Astrocyte (in vitro differentiated cells and primary cell): ENCODE measurements around the gene PTPRN2. TPM values are rescaled to one million over a fixed set of nuclear protein-coding genes. Genes with fewer than 3 reads are reported as not detected.
A peak's percentile ranks its signal among the peaks of the same experiment; 100 is the strongest.

Experiments
- DNase-seq: peaks from one replicate; pipeline ENCODE4 v3.0.0-alpha.2; 2010; ENCODE audit warnings: low read depth
- FAIRE-seq: peaks from 2 replicates; lab custom pipeline; 2011; peaks lifted over from hg19 to GRCh38; lab: Jason Lieb, UNC
- H2AFZ ChIP-seq: 2 replicates; pipeline ENCODE4 v1.6.0; 2012; ENCODE audit warnings: low read depth, low read length, inconsistent platforms
- H3K27ac ChIP-seq: 2 replicates; pipeline ENCODE4 v1.5.1; 2011; ENCODE audit warnings: low read depth, low read length, inconsistent platforms
- H3K27me3 ChIP-seq: 2 replicates; pipeline ENCODE4 v1.6.0; 2011; ENCODE audit warnings: low read length, inconsistent platforms; ENCODE audit not compliant: insufficient read depth
- H3K36me3 ChIP-seq: 2 replicates; pipeline ENCODE4 v1.5.1; 2011; ENCODE audit warnings: low read length, inconsistent platforms; ENCODE audit not compliant: insufficient read depth
- H3K4me1 ChIP-seq: 2 replicates; pipeline ENCODE4 v1.5.1; 2011; ENCODE audit warnings: low read length, inconsistent platforms; ENCODE audit not compliant: insufficient read depth
- H3K4me2 ChIP-seq: 2 replicates; pipeline ENCODE4 v1.6.0; 2012; ENCODE audit warnings: low read length, inconsistent platforms
- H3K4me3 ChIP-seq: 2 replicates; pipeline ENCODE4 v1.5.1; 2011; ENCODE audit warnings: low read depth, mild to moderate bottlenecking, low read length, inconsistent platforms; ENCODE audit not compliant: insufficient read depth
- H3K79me2 ChIP-seq: 2 replicates; pipeline ENCODE4 v1.6.0; 2012; ENCODE audit warnings: mild to moderate bottlenecking, low read length, inconsistent platforms; ENCODE audit not compliant: insufficient read depth
- H3K9ac ChIP-seq: 2 replicates; pipeline ENCODE4 v1.6.0; 2012; ENCODE audit warnings: mild to moderate bottlenecking, low read length, inconsistent platforms
- H3K9me3 ChIP-seq: 2 replicates; pipeline ENCODE4 v1.5.1; 2012; ENCODE audit warnings: low read depth, mild to moderate bottlenecking, low read length, inconsistent platforms; ENCODE audit not compliant: insufficient read depth
- H4K20me1 ChIP-seq: 2 replicates; pipeline ENCODE4 v1.6.0; 2012; ENCODE audit warnings: low read length, inconsistent platforms; ENCODE audit not compliant: insufficient read depth
- H3K27ac Mint-ChIP-seq: one replicate; pipeline ENCODE4 v1.8.0; 2021; ENCODE audit warnings: mild to moderate bottlenecking, mixed read lengths; ENCODE audit not compliant: unreplicated experiment
- H3K27me3 Mint-ChIP-seq: one replicate; pipeline ENCODE4 v1.8.0; 2021; ENCODE audit warnings: low read depth, mixed read lengths; ENCODE audit not compliant: unreplicated experiment
- H3K36me3 Mint-ChIP-seq: one replicate; pipeline ENCODE4 v1.8.0; 2021; ENCODE audit warnings: low read depth, mixed read lengths; ENCODE audit not compliant: unreplicated experiment
- H3K4me1 Mint-ChIP-seq: one replicate; pipeline ENCODE4 v1.8.0; 2021; ENCODE audit warnings: low read depth, mixed read lengths; ENCODE audit not compliant: unreplicated experiment
- H3K4me3 Mint-ChIP-seq: one replicate; pipeline ENCODE4 v1.8.0; 2021; ENCODE audit warnings: mild to moderate bottlenecking, moderate library complexity, mixed read lengths; ENCODE audit not compliant: unreplicated experiment
- H3K9me3 Mint-ChIP-seq: one replicate; pipeline ENCODE4 v1.8.0; 2021; ENCODE audit warnings: mild to moderate bottlenecking, mixed read lengths; ENCODE audit not compliant: unreplicated experiment
- EZH2 ChIP-seq: IDR thresholded peaks from 2 replicates; pipeline ENCODE4 v1.6.1; 2012; ENCODE audit warnings: mild to moderate bottlenecking, low read length, inconsistent platforms; ENCODE audit not compliant: insufficient read depth
- total RNA-seq: library from RNA; stranded (reverse); gene quantifications from 2 replicates; pipeline ENCODE4 v1.2.1, GENCODE V29; 2021
- TF ChIP-seq, protein P1 (sequence below): IDR thresholded peaks from 2 replicates; pipeline ENCODE4 v1.5.1; 2011; ENCODE audit warnings: low read depth, mild to moderate bottlenecking, inconsistent platforms, low read length, moderate library complexity; ENCODE audit not compliant: insufficient read depth

Gene PTPRN2
- total RNA-seq, 1 donor from 2014 or later: 0.09 TPM

DNA sequence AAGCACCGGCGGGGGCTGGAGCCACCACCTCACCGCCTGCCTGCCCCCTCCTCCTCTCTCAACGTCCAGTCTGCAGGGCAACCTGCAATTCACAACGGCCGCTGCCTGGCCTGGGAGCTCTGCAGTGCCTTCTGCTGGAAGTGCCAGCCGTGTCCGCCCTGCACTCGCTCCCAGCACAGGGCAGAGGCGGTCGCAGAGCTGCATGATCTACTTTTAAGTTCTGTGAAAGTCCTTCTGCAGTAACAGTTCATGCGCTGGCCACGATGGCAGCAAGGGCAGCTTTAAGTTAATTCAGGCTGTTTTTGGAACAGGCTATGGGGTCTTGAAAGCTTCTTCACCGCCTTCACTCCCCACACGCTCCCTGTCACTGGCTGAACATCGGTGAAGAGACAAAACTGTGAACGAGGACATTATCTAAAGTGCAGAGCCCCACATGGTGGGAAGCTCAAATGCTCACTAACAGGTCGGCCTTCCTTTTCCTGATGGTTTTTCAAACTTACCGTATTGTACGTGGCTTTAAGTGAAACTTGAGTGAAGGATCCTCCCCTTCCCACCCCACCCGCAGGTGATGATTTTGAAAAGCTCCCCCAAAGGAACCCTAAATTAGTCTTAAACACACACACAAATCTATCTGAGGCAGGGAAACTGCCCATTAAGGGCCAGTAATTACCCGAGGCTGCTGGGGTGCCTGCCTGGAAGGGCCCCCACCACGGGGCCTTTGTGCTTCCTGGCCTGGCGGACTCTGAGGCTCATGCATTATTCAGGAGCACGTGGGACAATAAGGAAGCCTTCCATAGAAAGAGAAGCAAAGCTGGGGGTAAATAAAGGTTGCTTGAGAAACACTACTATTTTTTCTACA is 746.5 kb downstream of the PTPRN2 start:
- H3K27ac Mint-ChIP-seq: no peak overlapping the region
- H3K4me3 ChIP-seq: no peak overlapping the region
- no peaks in the 10 kb centered on the region for H3K36me3 Mint-ChIP-seq
- H3K27ac ChIP-seq: no peak overlapping the region
- no peaks in the 10 kb centered on the region for H3K79me2 ChIP-seq
- FAIRE-seq (no peak), DNase-seq (no peak)
- peaks cover 16% of the 10 kb centered on the region for H3K9me3 ChIP-seq
- no peaks in the 10 kb centered on the region for H3K36me3 ChIP-seq
- peaks cover 17% of the 10 kb centered on the region for H3K9me3 Mint-ChIP-seq
- H2AFZ ChIP-seq: peak overlapping the region; percentile 18
- no peak overlapping the region for H3K9ac ChIP-seq
- H3K4me3 Mint-ChIP-seq: no peak overlapping the region
- H3K4me2 ChIP-seq: no peak overlapping the region
- H3K4me1 Mint-ChIP-seq: no peaks in the 10 kb centered on the region
- no peaks in the 10 kb centered on the region for H3K27me3 ChIP-seq
- H4K20me1 ChIP-seq: no peaks in the 10 kb centered on the region
- H3K27me3 Mint-ChIP-seq: no peaks in the 10 kb centered on the region
- TF ChIP-seq EZH2: no peak
- TF ChIP-seq, protein P1, sequence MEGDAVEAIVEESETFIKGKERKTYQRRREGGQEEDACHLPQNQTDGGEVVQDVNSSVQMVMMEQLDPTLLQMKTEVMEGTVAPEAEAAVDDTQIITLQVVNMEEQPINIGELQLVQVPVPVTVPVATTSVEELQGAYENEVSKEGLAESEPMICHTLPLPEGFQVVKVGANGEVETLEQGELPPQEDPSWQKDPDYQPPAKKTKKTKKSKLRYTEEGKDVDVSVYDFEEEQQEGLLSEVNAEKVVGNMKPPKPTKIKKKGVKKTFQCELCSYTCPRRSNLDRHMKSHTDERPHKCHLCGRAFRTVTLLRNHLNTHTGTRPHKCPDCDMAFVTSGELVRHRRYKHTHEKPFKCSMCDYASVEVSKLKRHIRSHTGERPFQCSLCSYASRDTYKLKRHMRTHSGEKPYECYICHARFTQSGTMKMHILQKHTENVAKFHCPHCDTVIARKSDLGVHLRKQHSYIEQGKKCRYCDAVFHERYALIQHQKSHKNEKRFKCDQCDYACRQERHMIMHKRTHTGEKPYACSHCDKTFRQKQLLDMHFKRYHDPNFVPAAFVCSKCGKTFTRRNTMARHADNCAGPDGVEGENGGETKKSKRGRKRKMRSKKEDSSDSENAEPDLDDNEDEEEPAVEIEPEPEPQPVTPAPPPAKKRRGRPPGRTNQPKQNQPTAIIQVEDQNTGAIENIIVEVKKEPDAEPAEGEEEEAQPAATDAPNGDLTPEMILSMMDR: no peak
- no peaks in the 10 kb centered on the region for H3K4me1 ChIP-seq

DNA sequence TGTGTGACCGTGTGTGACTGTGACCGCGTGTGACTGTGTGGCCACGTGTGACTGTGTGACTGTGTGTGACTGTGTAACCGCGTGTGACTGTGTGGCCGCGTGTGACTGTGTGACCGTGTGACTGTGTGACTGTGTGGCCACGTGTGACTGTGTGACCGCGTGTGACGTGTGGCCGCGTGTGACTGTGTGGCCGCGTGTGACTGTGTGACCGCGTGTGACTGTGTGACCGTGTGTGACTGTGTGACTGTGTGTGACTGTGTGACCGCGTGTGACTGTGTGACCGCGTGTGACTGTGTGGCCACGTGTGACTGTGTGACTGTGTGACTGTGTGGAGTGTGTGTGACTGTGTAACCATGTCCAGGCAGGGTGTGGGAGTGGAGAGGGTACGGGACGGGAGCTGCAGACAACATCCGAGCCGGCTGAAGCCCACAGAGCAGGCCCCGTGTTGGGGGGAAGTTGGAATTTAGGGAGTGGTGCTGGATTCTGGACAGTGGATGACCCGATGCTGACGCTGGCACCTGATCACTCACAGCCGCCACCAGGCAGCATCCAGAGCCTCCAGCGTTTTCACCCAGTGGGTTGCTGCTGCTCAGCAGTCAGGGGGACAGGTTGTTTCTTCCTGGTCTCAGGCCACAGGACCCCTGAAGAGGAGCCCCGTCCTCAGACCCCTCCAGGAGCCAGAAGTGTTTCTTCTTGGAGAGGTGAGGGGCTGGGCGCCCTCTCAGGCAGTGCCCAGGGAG is 747.3 kb downstream of the PTPRN2 start:
- peaks cover 16% of the 10 kb centered on the region for H3K9me3 ChIP-seq

More for the DNA sequence above, 747.3 kb downstream of the PTPRN2 start:
- Histone ChIP-seq H2AFZ (no peak overlapping the region), H3K36me3 (no peaks in the 10 kb centered on the region), H3K27me3 (no peaks in the 10 kb centered on the region), H4K20me1 (no peaks in the 10 kb centered on the region), H3K9ac (no peak overlapping the region), H3K4me3 (no peak overlapping the region), H3K27ac (no peak overlapping the region), H3K4me2 (no peak overlapping the region), H3K79me2 (no peaks in the 10 kb centered on the region), H3K4me1 (no peaks in the 10 kb centered on the region)
- DNase-seq: no peak
- TF ChIP-seq EZH2: no peak
- TF ChIP-seq, protein P1: no peak
- no peak for FAIRE-seq
- H3K27ac Mint-ChIP-seq: no peak overlapping the region
- H3K9me3 Mint-ChIP-seq: peaks cover 17% of the 10 kb centered on the region
- no peak overlapping the region for H3K4me3 Mint-ChIP-seq
- H3K27me3 Mint-ChIP-seq: no peaks in the 10 kb centered on the region
- no peaks in the 10 kb centered on the region for H3K4me1 Mint-ChIP-seq
- no peaks in the 10 kb centered on the region for H3K36me3 Mint-ChIP-seq
